Activated CD8-positive, alpha-beta memory T cell treated with anti-CD3 and anti-CD28 coated beads for 1 hour (primary cell): ENCODE measurements around the gene SLC27A4.

Experiments
- DNase-seq, 2 donors: peaks; one replicate each; pipeline ENCODE4 v3.0.0-alpha.2; 2020; ENCODE audit warnings: low read depth in 1 of 2; ENCODE audit errors: extremely low read depth in 1 of 2

The SLC27A4 gene

GRCh38 chr9:128390150-128390812 lies 50.0 kb downstream of the SLC27A4 start:
- no peak for DNase-seq

DNA sequence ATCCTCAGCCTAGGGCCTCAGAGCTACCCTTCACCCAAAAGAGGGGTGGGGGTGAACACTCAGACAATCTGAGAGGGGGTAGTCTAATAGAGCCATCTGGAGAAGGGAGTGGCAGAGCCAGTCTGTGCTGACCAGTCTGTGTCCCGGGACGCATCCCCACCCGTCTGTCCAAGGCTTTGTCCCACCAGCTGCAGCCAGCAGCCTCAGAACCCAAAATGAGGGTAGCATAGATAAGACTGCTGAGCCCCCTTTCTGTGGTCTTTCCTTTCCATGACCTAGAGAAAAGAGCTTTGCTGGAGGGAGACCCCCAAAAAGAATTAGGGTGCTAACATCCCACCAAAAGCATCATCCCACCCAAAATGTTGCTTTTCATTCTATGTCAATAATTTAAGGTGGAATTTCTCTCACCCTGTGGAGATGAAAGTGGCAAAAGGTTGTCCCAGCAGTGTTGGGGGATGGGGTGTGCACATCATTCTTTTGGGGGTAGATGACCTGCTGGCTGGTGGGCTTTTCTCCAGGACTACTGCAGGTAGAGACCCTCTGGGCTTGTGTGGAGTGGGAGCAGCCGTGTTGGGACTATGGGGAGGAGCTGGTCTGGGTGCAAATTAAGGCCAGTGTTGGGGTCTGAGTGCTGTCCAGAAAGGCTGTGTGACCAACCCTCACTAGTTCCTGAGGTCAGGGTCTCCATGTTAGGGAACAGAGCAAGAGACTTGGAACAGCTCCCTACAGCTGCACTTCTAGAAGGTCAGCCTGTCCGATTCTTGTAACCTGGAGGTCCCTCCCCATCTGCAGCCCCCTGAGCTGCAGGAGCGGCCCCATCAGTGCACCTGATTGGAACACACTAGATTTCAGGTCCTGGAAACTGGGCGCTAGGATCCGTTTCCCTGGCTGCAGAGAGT lies 50.7 kb downstream of the SLC27A4 start:
- DNase-seq, result no peak

- no peak for DNase-seq
These were observed 51.6 kb downstream of the SLC27A4 start for GRCh38 chr9:128391956-128392301.

GRCh38 chr9:128392302-128393144 lies 52.2 kb downstream of the SLC27A4 start:
- DNase-seq, result no peak

- no peak for DNase-seq
These were observed 52.9 kb downstream of the SLC27A4 start for GRCh38 chr9:128393145-128393775.

DNA sequence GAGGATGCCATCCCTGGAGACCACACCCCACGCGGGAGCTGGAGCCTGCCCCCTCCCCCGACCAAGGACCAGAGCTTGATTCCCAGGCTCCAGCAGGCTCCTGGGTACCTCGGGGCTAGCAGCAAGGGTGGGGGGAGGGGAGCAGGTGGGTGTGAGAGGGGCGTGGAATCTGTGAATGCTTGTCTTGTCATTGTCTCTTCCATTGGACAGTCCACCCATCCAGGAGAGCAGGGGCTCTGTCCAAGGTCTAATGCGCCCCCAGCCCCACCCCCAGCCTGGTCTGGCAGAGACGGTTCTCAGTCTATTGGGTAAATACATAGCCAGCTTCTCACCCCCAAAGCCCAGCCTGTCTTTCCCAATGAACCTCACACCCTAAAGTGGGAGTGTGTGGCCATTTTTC lies 53.6 kb downstream of the SLC27A4 start:
- no peak for DNase-seq

- DNase-seq, result no peak
These were observed 54.2 kb downstream of the SLC27A4 start for GRCh38 chr9:128394379-128395168.

DNA sequence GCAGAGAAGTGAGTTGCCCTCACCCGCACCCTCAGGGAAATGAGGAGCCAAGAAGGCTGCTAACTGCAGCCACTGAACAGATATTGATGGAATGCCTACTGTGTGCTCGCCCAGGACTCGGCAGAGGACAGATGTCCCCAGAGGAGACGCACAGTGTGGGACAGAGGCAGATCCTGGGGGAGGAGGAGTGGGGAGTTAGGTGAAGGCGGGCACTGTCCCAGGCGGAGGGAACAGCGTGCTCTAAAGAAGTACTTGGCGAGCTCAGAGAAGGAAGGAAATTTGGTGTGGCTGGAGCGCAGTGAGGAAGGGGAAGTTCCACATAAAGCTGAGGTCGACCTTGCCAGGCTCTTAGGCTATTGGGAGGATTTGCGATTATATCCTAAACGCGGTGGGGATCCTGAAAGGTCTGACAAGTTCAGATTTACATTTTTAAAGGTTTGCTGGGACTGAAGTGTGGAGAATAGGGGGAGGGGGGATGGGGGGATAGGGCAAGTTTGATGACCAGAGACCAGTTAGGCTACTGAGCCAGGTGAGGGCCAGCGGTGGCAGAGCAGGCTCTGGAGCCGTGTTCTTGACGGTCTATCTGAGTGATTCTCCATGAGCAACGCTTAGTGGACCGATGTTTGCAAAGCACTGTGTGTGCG lies 56.8 kb downstream of the SLC27A4 start:
- no peak for DNase-seq

DNA sequence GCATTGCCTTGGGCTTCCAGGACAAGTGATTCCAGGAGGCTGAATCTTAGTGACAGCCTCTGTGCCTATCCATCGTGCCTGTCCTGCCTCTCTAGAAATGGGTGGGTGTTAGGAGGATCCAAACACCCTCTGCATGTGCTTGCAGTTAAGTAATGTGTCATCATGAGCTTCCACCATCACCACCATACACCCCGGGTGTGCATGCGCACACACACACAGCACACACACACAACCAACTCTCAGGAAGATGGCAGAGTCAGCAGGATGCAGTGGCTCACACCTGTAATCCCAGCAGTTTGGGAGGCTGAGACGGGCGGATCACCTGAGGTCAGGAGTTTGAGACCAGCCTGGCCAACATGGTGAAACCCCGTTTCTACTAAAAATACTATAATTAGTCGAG lies 57.5 kb downstream of the SLC27A4 start:
- DNase-seq, result no peak

DNA sequence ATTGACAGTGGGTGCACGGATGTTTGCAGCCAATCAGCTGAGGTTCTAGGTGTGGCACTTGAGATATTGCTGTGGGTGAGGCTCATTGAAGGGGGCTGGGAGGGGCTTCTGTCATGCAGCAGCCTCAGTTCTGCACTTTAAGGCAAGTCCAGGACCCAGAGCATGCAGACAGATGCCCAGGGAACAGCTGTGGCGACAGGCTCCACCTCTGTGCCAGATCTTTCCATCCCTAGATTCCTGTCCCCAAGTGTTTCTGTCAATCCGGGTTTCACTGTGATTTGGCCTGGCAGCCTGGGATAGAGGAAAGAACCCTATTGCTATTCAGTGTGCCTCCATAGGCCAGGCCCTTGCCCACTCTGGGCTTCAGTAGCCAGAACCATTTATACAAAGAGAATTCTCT lies 59.5 kb downstream of the SLC27A4 start:
- DNase-seq, result no peak

- no peak for DNase-seq
These were observed 64.2 kb downstream of the SLC27A4 start for GRCh38 chr9:128404560-128404959.

- DNase-seq, result no peak
These were observed 64.9 kb downstream of the SLC27A4 start for GRCh38 chr9:128405077-128405779.

- no peak for DNase-seq
These were observed 65.4 kb downstream of the SLC27A4 start for GRCh38 chr9:128405780-128406171.

DNA sequence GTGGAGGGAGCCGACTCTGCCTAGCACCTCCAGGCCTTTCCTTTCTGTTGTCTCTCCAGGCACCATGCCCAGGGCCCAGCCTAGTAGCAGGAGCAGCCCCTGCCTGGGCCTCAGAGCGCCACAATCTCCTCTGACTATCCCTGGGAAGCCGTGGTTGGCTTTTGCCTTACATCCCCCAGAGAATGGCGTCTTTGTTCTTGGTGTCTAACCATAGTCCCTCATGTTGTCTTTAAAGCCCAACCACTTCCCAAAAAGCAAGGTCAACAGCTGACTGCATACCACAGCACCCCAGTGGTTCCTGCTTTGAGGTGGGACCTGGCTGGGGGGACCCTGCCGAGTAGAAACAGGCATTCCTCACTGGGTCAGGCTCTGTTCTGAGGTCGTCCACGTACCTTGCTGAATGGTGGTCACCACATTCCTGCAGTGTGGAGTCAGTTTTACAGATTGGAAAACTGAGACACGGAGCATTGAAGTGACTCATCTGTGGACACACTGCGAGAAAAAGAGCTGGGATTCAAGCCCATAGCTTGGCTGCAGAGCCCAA lies 66.6 kb downstream of the SLC27A4 start:
- DNase-seq, result no peak

GRCh38 chr9:128408963-128409431 lies 68.7 kb downstream of the SLC27A4 start:
- DNase-seq, result no peak

- no peak for DNase-seq
These were observed 69.1 kb downstream of the SLC27A4 start for GRCh38 chr9:128409450-128409849.

GRCh38 chr9:128409978-128410377 lies 69.7 kb downstream of the SLC27A4 start:
- no peak for DNase-seq
